ENCODE results near the gene DCUN1D3. TPM values are rescaled to one million over a fixed set of nuclear protein-coding genes. Genes with fewer than 3 reads are reported as not detected.
A peak's percentile ranks its signal among the peaks of the same experiment; 100 is the strongest.

DCUN1D3 gene
- total and polyA plus RNA-seq, 2 experiments from 2014 or later = 8.5 to 13.7 TPM

GRCh38 chr16:20887207-20887606 is 13.0 kb downstream of the DCUN1D3 start (continued):
- no peak for TF ChIP-seq ZNF462 (CRISPR knock-in tag; IDR thresholded peaks at IDR 0.05)
- no peak for TF ChIP-seq ZNF331 (CRISPR knock-in tag; IDR thresholded peaks at IDR 0.05; ENCODE audit: low read depth)
- no peak for TF ChIP-seq JUNB (IDR thresholded peaks at IDR 0.05; ENCODE audit: unreplicated experiment)

DNA sequence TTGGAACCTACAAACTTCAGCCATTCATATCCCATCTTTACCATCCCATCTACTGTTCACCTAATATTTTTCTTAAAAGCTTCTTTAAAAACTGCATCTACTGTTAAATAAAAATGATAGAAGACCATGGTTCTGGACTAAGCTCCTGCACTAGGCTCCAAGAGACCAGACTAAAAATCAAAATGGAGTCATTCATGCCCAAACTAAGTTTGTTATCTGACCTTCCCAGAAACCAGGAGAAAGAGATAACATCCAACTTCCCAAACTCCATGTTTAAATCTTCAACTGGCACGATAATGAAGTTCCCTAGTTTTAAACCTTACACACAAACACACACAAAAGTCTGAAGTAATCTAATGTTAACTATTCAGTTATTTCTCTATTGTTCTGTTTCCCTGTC is 13.8 kb downstream of the DCUN1D3 start:
- Histone ChIP-seq H3K27me3 (ENCODE audit: insufficient read depth) (no peaks in the 10 kb centered on the region), H4K20me1 (replicated peaks; ENCODE audit: insufficient read depth) (no peaks in the 10 kb centered on the region), H3K4me1 (ENCODE audit: insufficient read depth) (peaks cover 14% of the 10 kb centered on the region), H3K4me2 (no peak overlapping the region), H3K4me3 (no peak overlapping the region), H3F3A (replicated peaks; ENCODE audit: low read depth) (no peaks in the 10 kb centered on the region), H3K27ac (ENCODE audit: low read depth) (no peak overlapping the region), H3K79me2 (replicated peaks; ENCODE audit: insufficient read depth) (peaks cover 91% of the 10 kb centered on the region), H2AFZ (no peak overlapping the region), H3K36me3 (ENCODE audit: insufficient read depth) (no peaks in the 10 kb centered on the region), H3K9me2 (ENCODE audit: insufficient read depth) (no peaks in the 10 kb centered on the region)
- peaks cover 17% of the 10 kb centered on the region for H3K4me1 Mint-ChIP-seq
- peaks cover 3% of the 10 kb centered on the region for H3K27me3 Mint-ChIP-seq (ENCODE audit: insufficient read depth, low read depth, poor library complexity)
- H3K36me3 Mint-ChIP-seq (ENCODE audit: low read depth) = peaks cover 4% of the 10 kb centered on the region; the same call in 1 of the 3 replicates
- H3K27ac Mint-ChIP-seq = peak overlapping the region; percentile 35; the same call in 1 of the 2 replicates
- no peaks in the 10 kb centered on the region for H3K9me3 Mint-ChIP-seq
- ATAC-seq = no peak
- no peak for DNase-seq (ENCODE audit: low spot score)
- H3K4me3 Mint-ChIP-seq = no peak overlapping the region
- no peak for TF ChIP-seq CREB1 (CRISPR knock-in tag; IDR thresholded peaks at IDR 0.05; ENCODE audit: low read depth)
- no peak for TF ChIP-seq EZH2phosphoT487 (IDR thresholded peaks at IDR 0.05; ENCODE audit: unreplicated experiment)
- no peak for TF ChIP-seq NANOG (IDR thresholded peaks at IDR 0.05; ENCODE audit: borderline replicate concordance)
- no peak for TF ChIP-seq STAT1 (IDR thresholded peaks at IDR 0.05; ENCODE audit: unreplicated experiment)
- TF ChIP-seq EZH2 (IDR thresholded peaks at IDR 0.05; ENCODE audit: low read depth, unreplicated experiment) = no peak
- no peak for TF ChIP-seq JUNB (IDR thresholded peaks at IDR 0.05; ENCODE audit: unreplicated experiment)
- TF ChIP-seq POLR2AphosphoS5 (IDR thresholded peaks at IDR 0.05; ENCODE audit: low read depth) = no peak
- TF ChIP-seq ZNF331 (CRISPR knock-in tag; IDR thresholded peaks at IDR 0.05; ENCODE audit: low read depth) = no peak
- no peak for TF ChIP-seq ZNF114 (CRISPR knock-in tag; IDR thresholded peaks at IDR 0.05)
- TF ChIP-seq ETS1 (IDR thresholded peaks at IDR 0.05) = no peak
- no peak for TF ChIP-seq REST (IDR thresholded peaks at IDR 0.05; ENCODE audit: unreplicated experiment)
